GM15510 (cell line): ENCODE data around the gene FIBCD1.

Experiments used
- POLR2A ChIP-seq: IDR thresholded peaks from 3 replicates; pipeline ENCODE4 v1.6.1; 2011; ENCODE audit warnings: borderline replicate concordance; ENCODE audit not compliant: insufficient read length; ENCODE audit errors: extremely low read depth

FIBCD1 gene

DNA sequence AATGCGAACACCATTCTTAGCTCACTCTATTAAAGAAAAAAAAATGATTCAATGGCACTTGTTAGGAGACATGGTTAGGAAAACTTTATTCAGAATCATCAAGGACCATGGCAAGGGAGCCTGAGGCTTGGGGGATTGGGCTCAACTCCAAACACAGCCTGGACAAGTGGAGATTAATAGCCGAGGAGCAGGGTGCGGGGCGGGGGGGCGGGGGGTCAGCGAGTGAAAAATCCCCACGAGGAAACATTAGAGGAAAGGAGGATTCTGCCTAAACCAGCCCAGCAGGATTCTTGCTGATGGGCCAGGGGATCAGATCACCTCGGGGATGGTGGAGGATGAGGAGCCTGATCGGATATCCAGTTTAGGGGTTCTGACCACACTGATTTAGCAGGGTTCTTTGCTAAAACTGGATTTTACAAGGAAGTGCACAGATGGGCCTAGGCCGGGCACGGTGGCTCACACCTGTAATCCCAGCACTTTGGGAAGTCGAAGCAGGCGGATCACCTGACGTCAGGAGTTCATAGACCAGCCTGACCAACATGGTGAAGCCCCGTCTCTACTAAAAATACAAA lies 24.4 kb upstream of the FIBCD1 start:
- no peak for TF ChIP-seq POLR2A

DNA sequence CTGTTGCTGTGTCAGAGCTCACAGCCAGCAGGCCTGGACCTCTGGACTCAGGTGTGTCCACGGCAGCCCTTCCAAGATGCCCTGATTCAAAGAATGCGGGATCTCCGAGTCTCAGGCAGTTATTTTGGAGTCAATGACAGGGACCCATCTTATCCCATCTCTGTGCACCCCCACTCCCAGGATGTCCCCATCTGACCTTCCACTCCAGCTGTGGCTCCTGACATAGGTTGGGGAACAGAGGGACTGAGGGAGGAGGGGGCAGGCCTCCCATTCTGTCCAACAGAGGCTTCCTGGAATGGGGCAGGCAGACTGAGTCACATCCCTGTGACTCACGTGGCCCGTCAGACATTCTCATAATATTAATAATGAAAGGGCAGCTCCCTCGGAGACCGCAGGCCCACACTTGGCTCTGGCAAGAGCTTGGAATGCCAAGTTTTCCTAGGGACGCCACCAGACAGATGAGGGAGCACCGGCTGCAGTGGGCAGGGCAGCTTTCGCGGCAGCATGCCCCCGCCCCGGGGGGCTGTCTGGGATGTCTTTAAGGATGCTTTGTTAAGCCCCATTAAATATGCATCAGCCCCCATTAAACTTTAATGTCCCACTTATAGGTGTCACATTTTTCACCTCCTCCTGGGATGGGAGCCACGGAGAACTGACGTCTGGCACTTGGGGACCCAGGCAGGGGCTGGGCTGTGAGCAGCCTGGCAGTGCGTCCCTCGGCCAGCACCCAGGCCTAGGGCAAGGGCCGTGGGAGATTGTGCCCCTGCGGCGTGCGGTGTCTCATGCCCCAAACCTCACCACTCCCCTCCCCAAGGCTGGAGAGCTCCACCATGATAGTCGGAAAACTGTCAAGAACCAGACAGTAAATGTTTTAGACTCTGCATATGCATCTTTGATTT lies 23.6 kb upstream of the FIBCD1 start:
- no peak for TF ChIP-seq POLR2A

DNA sequence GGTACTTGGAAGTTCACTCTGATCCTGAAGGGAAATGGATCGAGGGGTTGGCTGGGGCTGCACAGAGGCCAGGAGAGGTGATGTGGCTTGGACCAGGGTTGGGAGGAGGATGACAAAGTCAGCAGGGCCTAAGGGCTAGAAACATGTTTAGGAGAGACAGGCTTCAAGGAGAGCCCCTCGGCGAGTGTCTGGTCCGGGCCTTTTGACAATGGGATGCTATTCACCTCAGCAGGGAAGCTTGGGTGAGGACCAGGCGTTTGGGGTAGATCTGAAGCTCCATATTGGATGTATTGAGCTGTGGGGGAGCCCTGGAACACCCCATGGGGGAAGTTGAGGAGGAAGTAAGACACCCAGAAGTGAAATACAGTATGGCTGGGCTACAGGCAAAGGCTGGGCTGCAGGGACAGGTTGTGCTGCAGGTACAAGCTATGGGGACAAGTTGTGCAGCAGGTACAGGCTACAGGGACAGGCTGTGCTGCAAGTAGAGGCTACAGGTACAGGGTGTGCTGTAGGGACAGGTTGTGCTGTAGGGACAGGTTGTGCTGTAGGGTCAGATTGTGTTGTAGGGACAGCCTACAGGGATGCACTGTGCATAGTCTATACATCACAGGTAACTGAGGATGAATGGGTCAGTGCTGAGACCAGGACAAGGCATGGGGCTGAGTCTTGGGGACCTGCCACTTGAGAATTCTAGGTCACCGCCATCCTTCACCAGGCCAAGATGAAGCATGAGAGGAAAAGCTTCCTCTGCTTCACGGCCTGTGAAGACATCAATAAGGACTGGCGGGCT lies 22.7 kb upstream of the FIBCD1 start:
- TF ChIP-seq POLR2A = no peak

DNA sequence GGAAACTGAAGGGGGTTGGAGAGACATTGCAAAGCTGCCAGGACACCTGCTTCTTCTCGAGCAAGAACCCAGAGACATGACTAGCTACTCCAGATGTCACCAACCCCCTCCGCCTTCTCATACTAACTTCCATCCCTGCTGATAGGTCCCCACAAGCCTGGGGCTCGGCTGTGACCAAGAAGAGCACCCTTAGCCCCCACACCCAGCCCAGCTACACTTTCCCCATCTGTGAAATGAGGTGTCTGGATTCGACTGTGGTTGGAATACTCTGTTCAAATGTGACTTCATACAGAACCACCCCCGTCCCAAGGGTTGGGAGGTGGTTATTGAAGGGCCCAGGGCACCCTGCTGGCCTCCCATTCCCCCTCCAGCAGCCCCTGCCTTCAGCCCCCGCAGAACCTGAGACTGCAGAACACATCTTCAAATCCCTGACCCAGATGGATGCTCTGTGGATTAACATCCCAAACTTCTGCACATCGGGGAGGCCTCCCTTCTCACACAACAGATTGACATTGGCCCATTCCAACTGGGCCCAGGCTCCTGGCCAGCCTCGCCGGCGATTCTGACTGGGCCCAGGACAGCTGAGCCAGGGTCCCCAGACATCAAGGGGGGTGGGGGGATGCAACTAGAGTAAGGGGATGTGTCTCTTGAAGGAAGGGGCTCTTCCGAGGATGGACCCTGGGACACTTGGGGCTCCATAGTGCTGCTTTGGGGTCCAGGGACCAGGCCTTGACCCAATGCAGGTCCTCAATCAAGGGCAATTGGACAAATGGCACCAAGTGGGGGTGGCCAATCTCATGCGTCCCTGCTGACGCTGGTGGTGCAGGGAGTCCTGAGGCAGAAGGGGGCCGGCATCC lies 21.7 kb upstream of the FIBCD1 start:
- no peak for TF ChIP-seq POLR2A

DNA sequence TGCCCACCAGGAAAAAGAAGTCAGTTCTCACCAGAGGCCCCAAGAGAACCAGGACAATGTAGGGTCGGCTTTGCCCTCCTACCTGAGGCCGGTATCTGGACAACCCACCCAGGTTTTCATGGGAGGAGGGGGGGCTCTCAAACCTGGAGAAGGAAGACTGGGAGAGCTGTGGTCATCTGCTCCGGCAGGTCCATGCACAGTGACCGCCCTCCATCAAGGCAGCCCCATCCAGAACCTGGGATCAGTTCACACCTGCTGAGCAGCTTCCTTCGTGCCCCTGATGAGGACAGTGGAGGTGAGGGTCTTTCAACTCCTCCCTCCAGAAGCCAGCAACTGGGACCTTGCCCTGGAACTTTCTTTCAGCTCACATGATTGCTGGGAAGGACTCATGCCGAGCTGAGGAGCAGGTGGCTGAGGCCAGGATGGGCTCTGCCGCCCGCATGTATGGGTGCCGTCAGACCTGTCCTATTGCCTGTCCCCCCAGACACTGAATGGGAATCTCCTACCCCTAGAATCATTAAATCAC lies 20.8 kb upstream of the FIBCD1 start:
- TF ChIP-seq POLR2A = no peak

DNA sequence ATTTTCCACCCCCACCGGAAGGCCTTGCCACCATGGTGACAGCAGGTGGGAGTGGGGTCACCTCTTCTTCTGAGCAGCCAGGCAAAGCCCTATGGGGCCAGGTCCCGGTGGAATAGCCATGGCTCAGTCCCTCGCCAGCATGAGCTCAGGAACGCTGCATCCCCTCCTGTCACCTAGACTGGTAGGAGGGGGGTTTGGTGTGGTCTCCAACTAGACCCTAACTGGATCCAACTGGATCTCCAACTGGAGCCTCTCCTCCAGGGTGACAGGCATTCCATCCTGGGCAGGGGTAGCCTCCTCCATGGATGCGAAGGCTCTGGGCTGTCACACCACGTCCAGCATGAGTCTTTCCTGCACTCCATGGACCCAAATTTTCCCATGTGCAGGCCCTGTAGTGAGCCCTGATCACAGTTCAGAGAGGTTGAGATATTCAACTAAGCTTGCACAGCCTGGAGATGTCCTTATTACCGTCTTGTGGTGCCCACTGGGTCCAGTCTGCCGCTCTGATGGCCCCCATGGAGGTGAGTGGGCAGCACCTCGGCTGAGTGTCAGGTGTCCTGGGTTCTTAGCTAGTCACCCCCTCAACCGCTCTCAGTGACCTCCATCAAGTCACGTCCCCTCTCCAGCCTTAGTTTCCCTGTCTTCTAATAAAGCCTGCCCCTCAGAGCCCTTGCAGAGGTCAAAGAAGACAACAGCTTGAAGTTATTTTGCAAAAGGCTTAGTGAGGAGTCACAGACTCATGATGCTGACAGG lies 18.6 kb upstream of the FIBCD1 start:
- no peak for TF ChIP-seq POLR2A

DNA sequence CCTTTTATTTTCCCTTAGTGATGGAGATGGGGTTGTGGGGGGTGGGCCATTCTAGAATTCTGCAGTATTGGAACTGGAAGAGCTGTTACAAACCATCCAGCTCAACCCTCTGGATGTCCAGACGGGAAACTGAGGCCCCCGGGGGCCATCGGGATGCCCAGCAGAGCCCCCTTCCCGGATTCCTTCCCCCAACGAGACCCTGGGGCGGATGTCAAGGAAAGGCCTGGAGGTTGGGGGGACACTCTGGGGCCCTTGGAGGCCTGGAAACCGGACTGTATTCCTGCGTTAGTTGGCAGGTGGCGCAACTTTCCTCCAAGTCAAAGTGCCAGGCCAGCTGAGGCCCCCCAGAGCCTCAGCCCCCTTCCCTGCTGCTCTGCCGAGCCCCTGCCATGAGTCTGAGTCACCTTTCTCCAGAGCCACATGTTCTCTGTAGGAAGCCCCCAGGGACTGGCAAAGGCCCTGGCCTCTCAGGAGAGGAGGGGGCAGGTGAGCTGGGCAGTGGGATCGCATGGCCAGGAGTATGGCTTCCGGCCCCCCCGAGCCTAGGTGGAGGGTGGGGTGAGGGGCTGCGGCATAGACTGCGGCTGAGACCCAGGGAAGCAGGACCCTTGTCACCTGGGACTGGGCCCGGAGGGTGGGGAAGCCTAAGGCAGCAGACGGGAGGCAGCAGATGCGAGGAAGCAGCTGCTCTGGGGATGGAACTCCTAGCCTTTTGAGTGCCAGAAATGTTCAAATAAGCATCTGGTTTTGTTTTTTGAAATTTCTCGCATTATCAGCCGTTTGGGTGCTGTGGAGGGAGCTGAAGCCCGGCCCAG lies 17.8 kb upstream of the FIBCD1 start:
- no peak for TF ChIP-seq POLR2A

DNA sequence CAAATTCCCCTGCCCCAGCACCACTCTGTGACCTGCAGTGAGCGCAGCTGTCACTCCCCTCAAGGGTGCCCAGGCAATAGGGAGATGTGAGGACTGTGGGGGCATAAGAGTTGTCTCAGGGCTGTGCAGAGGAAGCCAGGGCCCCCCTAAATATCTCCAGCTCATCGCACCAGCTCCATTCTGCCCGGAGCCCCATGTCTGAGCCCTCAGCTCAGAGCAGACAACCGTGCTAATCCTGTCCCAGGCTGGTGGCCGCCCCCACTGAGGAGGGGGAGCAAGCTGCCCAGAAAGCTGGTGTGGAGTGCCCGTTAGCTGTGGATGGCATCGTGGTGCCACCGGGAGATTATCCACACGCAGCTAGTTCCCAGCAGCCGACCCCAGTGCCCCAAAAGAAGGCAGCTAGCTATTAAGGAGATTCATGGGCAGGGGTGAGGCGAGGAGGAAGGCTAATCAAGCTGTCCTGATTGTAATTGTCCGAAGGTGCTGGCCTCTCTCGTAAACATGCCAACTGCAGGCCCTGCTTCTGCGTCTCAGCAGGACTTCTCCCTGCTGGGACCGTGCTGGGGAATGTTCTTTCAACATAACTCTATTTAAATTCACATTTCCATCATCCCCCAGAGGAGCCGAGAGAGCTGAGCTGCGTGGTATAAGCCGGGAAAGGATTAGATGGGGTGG lies 17.0 kb upstream of the FIBCD1 start:
- no peak for TF ChIP-seq POLR2A

DNA sequence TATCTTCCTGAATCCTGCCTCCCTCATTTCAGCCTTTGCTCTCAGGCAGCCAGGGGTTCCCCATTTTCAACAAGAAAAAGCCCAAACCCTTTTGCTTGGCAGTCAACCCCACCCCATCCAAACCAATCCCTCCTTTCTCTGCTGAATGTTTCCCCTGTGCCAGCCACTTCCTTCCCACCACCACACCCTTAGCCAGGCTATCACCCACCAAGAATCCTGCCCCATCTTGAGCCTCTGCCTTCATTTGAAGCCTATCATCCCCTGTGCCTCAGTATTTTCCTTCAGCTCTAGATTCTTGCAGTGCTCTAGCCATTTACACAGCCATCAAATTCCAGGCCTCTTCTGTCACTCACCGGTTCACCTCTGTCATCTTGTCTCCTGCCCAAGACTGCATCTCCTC lies 15.3 kb upstream of the FIBCD1 start:
- TF ChIP-seq POLR2A = no peak

DNA sequence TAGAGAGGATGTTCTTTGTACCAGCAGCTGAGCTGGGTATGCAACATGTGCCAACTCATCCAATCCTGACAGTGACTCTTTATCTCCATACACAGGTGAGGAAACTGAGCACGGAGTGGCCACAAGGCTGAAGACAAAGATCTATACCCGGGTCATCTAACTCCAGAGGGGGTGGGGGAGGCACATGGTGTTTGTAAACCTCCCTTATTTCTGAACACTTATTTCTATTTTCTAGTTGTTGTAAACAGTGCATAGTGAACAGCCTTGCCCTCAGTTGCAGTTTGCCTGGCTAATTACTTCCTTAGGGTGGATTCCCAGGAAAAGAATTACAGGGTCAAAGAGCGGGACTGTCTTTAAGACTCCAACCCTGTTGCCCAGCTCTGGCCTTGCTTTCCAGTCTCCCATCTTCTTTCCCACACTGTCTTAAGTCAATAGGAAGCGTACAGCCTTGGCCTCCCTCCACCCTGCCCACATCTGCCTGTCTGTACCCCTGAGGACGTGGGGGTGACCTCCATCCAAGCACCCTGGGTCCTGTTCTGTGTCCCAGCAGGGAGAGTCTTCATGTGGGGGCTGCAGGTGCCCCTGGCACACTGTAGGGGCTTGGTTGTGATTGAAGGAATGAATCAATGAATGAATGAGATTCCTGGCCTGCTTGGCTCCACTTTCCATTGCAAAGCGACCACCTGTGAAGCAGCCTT lies 13.2 kb upstream of the FIBCD1 start:
- TF ChIP-seq POLR2A = no peak

DNA sequence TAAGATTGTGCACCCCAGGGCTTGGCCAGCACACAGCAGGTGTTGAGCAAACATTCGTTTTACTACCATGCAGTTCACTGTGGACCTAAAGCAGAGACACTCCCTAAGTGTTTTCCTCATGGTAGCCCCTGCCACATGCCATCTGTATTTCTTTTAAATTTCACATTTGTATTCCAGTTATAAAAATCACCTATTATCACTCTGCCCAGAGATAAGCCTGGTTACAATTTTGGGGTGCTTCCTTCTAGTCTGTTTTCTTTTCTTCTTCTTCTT lies 10.9 kb upstream of the FIBCD1 start:
- TF ChIP-seq POLR2A = no peak
